ENCODE data around the gene SMC6.

SMC6 gene

DNA sequence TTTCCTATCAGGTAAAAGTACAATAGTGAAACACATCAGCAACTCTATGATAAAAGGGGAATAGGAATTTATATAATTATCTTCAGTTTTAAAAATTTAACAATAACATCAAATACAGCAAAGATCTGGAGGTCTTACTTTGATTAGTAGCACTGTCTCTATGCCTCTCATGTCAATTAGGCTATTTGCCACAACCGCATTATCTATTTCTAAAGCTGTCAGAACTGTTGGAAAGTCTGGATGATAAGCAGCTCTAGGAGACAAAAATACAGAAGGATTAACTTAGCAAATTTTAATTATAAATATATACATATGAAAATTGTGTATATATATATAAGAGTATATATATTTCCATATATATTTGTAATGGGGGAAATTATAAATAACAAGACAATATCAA, 45.1 kb downstream of the SMC6 start:
- DNase-seq: no peak

DNA sequence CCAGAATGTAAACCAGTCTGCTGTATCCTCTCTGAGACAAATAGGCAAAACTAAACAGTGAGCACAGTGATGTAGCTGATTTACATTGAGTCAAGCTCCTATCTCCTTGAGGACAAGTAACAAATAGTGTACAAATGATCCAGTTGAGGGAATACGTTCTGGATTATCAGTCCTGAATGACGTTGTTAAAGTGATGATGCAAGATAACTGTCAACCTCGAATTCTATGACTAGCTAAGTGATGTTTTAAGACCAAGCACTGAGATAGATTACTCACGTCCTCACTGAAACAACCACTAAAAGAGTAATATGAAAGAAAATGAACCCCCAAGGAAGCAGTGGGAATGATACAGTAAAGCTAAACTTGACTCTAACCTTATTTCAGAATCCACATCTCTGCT, 46.8 kb downstream of the SMC6 start:
- no peak for DNase-seq

DNA sequence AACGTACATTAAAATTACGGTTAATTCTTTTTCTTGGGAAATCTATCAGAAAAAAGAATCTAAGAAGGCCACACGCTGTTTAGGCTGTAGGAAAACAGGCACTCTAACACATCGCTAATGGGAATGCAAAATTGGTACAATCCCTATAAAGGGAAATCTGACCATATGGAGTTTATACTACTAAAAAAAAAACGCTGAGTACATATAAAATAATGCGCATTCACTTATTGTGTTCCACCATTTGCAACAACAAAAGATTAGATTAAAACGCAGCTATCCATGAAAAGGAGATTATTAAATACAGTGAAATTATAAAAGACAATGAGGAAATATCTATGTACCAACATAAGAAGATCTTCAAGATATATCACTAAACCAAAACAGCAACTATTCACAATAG, 62.8 kb downstream of the SMC6 start:
- DNase-seq: no peak

DNA sequence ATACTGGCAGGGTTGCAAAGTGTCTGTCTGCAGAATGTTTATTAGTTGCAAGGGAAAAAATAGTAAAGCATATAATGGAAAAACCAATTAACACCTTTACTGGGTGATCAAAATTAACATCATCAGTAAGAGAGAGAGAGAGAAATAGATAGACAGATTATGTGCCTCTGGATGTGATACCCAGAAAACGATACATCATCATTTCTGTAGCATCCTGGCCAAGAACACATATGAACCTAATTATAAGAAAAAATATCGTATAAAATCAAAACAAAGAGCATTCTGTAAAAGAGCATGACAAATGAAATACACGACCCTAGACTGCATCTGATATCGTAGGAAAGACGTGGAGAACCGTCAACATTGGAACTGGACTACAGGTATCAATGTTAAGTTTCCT, 64.6 kb downstream of the SMC6 start:
- no peak for DNase-seq

DNA sequence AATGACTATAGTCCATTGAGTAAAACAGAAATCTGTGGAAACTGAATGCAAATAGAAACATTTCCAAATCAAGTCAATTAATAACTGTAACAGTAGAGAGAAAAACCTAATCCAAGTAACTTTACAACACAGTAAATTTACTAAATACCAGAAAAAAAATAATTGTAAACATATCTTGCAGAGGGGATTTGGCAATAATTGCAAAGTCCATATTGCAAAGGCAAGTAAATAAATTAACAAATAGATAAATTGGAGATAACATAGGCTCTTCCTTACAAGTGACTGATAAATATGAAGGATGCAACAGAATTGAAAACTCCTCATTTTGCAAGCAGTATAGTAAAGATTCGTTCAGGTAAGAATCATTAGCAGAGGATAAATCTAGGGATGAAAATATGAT, 65.0 kb downstream of the SMC6 start:
- DNase-seq: no peak

DNA sequence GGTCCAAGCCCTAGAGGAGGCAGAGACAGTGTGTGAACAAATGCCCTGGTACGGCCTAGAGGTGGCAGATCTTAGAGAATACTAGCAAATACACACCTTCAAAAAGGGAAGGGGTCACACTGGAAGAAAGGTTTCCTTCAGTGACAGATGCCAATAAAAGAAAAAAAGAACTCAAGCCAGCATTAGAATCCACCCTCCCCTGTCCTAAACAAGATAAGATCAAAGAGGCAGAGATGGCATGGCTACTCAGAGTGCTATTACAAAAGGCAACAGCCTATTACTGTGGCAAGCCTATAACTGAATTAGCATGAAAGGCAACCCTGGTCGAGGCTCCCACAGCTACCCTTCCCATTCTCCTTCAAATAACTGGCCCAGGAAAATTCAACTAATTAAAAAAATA, 69.6 kb downstream of the SMC6 start:
- no peak for DNase-seq

DNA sequence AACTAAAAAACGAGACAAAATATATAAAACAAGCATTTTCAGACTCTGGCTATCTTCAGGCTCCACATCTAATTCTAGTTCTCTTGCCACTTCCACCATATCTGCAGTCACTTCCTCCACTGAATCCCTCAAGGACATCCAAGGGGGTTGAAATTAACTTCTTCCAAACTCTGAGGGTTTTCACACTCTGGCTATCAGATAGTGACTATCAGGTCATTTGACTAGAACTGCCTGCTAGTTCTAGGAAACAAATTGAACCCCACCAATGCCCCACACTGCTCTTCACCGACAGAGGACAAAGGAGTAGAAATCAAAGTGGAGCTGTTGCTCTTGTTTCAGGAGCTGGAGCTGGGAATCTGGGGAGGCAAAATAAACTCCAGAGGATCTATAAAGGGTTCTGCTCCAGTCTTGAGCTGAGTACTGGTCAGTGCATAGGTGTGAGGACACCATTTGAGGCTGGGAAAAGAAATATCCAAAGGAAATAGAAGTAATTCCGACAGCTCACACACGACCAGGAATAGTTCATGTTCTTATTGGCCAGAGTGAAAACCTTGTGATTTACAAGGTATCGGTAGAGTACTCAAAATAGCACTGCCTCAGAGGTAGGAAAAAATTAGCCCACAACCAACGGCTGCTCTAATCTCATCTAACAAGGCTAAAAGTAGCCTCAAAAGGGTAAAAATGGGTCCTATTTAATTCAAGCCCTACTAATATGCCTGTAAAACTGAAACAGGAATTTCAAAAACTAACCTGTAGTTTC, 71.3 kb downstream of the SMC6 start:
- DNase-seq: no peak

DNA sequence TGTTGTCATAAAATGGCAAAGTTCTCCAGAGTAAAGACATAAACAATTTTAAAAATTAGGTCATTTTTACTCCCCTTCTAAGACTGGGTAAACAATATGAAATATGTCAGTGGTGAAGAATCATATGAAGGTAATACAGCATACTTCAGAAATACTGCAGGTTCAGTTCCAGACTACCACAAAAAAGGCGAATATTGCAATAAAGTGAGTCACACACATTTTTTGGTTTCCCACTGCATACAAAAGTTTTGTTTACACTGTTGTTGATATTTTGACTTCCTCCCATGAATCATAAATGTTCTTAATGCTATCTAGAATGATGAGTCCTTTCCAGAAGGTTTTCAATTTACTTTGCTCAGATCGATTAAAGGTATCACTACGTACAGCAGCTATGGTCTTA, 73.5 kb downstream of the SMC6 start:
- no peak for DNase-seq

DNA sequence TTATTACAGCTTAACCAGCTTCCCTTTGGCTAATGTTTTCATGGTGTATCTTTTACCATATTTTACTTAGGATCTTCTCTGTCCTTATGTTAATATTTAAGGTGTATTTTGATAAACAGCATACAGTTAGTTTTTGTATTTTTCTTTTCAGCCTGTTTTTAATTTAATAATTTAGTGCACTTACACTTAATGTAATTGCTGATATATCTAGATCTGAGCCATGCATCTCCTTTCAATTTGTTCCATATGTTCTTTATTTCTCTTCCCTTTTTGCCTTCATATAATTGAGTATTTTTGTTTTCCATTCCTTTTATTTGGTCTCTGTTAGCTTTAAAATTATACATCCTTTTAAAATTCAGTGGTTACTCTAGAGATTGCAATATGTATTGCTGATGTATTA, 78.8 kb downstream of the SMC6 start:
- DNase-seq: no peak

DNA sequence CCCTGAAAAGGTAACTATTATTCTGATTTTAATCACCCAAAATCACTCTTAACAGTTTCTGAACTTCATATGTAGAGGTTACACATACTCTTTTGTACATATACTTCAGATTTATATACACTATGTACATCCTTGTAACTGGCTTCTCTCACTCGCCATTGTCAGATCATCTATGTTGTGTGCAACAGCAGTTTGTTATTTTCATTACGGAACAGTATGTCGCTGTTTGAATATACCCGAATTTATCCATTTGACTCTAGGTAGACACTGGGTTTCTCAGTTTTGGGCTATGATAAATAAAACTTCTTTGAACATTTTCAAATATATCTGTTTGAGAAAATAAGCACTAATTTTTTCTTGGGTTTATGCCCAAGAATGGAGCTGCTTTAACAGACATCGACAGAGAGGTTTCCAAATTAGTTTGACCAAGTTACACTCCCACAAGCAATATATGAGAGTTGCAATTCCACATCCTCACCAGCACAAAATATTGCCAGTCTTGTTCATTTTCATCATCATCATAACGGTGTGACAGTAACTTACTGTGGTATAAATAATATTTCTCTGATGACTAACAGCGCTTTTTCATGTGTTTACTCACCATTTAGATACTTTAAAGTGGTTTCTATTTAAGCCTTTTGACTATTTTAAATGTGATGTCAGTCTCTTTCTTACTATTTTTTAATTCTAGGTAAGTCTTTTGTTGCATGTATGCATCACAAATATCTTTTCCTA, 80.9 kb downstream of the SMC6 start:
- no peak for DNase-seq

DNA sequence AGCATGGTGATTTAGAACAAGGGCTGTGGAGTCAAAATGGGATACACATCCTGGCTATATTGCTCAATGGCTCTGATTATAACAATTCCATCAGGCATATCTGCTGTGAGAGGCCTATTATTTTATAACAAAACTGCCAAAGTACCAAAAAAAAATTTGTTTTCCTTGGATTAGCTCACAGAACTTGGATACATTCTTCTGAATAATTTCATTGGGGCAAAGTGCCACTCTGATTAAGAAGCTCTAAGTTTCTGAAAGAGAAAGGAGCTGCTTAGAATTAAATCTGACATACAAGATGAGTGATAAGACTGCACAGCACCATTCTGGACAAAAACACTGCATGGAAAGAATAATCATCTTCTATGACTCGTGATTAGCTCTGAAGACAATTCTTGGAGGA, 85.7 kb downstream of the SMC6 start:
- DNase-seq: no peak

DNA sequence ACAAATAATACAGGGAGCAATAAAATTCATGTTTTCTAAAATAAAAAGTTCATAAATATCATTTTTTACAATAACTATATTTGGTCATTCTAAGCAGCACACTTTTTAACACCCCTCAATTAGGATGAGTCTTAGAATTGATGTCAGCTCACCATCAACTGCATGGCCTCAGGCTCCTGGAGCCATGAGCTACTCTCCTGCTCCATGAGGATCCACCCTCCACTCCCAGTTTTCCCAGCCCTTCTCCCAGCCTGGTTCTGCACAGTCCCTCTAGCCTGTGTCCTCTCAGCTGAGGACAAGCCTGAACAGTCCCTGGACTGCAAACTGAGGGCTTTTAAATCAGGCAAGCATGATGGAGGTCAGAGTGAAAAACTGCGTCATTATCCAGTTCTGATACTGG, 89.1 kb downstream of the SMC6 start:
- no peak for DNase-seq

DNA sequence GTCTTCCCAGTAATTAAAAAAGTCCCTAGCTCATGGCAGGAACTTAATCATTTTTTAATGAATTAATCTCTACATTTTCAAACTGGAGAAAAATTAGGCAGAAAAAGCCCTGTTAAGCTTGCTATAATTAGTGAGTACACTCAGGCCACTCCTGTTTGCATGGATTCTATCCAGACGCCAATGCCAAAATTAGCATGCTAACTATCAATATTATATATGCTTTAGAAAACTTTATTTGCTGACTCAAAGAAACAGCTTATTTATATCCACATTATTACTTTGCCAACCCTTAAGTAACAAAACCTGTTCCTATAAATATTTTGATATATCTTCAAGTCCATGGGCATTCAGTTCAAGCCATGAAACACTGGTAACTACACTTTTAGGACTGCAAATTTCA, 90.9 kb downstream of the SMC6 start:
- DNase-seq: no peak

DNA sequence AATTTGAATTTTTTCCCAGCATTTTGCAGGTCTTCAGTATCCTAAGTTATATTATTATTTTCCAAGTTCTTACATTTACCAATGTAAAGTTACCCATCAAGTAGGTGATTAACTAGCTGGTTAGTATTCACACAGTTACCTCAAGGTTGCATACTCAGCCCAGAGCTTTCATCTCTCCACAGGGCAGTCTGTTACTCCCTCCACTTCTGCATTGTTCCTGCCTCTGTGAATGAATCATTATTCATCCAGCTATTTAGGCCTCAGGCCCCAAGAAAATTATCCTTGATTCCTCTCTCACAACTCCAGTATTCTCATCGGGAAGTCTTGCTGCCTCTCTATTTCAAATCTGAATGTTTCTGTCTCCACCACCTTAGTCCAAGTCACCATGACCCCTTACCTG, 92.2 kb downstream of the SMC6 start:
- DNase-seq: no peak

DNA sequence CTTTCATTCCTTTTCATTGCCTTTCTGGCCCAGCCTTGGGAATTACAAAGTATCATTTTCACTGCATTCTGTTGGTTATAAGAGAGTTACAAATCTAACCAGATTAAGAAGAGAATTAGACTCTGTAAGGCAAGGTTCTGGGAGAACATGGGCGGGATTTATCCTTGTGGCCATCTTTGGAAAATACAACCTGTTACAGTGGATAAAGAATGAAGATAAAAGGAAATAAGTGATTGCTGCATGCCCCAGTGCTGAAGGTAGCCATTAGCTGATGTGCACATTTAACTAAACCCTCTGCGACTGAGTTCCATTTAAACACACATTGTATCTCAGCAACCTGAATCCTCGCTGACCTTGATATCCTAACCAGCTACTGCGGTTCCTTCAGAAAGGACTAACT, 93.4 kb downstream of the SMC6 start:
- no peak for DNase-seq

DNA sequence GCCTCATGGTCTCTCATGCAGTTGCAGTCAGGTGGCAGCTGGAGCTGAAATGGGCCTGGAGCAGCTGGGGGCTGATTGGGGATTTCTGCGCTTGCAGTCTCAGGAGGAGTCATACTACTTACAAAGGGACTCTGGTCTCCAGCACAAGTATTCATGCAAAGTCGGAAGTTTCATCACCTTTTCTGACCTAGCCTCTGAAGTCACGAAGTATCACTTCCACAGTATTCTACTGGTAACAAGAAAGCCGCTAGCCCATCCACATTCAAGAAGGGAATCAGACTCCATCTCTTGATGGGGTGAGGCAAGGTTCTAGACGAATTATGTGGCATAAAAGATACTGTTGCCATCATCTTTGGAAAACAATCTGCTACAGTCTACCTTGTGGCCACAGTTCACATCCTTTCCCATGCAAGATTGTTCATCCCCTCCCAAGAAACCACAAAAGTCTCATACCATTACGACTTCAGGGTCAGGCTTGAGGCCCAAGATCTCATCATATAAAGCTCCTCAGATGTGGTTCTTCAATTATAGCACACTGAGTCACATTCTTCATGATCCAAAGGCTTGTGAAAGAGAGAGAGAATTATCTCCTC, 95.3 kb downstream of the SMC6 start:
- DNase-seq: no peak

DNA sequence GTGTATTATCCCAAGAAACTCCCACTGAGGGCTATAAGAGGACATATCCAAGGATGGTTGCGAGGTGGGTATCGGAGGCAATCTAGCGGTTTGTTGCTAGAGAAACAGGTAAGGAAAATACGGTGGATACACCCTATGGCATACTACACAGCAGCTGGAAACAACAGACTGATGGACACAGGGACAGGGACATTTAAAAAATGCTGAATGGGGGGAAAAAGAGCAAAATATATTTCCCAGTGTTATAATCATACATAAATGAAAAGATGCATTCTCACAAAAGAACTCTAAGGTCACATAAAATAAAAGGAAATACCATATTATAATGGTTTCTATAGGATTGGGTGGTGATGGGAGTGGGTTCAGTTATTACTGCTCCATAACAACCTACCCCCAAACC, 95.9 kb downstream of the SMC6 start:
- DNase-seq: no peak

DNA sequence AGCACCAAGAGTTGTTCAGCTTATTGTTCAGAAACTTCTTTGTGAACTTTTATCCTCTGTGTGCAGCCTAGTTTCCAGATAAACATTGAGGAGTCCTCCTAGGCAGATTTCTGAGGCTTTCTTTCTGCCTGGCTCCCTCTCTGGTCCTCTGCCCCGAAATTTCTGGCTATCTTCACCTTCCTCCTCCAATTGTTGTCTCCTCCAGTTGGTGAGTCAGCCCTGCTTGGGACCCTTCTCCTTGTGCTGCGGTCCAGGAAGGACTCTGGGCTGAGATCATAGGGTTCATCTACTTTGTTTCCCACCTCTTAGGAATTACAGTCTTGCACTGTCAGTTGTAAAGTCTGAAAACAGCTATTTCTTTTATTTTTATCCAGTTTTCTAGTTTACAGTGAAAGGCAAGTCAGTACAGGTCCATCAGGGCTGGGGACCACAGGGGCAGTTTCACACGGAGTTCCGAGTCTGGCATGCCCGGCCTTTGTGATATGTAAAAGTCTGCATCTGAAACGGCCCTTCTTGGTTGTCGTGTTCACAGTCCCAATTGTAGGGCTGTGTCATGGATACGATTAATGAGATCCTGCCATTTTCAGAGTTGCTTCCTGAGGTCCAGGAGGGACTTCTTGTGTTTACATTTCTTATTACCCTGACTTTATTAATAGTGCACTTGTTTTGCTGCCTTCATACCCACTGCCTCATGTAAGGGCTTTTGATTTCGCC, 100.8 kb downstream of the SMC6 start:
- DNase-seq: no peak

DNA sequence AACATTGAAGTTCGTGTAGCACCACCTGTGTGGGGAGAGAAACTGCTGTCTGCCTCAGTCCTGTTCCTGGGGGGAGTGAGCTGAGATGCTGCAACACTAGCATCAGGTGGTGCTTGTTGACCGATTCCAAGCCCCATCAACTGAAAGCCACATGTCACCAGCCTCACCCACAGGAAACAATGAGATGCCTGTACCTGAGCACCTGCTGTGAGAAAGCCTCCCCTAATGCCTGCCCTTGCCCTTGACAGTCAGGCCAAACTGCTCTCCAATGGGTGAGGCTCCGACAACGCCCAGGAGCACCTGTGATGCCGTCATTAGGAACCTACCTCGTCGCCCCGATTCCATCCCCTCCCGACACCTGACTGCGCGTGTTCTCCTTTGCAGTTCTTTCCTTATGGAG, 104.6 kb downstream of the SMC6 start:
- DNase-seq: no peak

DNA sequence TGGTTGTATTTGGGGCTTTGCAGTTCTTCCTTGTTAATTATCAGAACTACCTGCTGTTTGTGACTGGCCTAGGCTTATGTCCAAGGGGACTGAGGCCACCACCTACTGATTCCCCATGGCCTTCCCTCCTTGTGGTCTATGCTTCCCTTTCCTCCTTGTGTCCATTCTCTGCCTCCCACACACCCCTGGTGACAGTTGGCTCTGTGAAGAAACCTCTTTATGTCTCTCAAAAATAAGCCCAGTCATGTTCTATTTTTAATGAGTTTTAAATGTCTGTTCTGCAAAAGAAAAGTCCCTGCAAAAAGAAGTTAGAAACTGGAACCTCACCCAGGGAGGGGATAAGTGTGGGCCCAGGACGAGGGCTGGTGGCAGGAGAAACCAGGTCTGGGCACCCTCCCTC, 105.0 kb downstream of the SMC6 start:
- DNase-seq: no peak

DNA sequence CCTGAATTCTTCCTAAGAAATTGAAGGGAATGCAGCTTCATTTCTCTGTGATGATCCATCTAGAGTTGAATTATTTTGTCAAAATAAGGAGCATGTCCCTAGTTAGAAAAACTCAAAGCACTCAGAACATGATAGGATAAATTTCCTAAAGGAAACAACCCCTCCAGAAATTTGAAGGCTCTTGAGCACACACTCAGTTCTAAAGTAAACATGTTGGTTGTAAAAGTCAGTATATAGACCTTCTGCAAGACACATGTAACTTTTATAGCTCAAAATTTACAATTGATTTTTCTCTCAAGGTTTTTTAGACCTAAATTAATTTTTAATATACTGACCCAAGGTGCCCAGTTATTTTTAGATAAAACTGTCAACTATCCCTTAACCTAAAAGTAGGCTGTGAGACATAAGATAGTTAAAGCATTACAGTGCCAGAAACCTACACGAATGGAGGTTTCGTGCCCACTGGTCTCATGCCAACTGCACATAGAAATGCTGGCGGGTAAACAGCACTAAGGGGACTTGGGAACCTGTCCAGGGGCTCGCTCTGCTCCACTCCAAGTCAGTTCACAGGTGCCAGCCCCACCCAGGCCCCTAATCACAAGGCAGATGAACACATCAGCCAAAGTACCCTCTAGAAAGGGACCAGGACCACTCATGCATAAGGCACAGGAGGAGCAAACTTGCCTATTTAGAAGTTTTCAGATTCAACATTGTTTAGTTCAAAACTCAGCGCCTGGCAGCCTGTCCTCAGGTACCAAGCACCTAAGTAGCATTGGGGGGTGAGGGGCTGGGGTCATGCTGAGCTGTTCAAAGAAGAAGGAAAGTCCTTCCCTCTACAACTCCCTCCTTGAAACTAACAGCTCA, 106.5 kb downstream of the SMC6 start:
- DNase-seq: no peak

DNA sequence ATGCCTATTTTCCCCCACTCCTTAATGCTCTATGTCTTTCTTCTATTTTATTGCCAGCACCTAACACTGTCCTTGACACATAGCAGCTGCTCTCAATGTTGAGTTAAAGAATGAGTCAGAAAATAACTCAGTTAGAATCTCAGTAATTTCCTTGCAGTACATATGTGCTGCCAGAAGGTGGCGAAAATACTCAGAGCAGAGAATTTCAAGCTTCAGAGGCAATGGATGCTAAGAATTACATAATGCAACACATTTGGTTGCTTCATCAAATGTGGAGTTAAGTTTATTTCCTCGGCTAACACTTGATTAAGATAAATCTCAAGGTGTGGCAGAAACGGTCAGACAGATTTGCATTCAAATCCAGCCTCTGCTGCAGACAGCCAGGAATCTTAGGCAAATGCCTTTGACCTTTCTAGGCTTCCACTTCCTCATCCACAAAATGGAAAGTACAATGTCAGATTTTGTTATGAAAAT, 107.5 kb downstream of the SMC6 start:
- peak in 1 of 4 experiments; percentile 6 for DNase-seq
